Liver (tissue), 3 donors: ENCODE results near the gene PTPRD.

Experiments
- CTCF ChIP-seq: fragments of 150-350 bp; IDR thresholded peaks from 2 replicates; pipeline ENCODE4 v1.5.1; 2017; ENCODE audit warnings: improper control_type of control experiment, low read depth, low read length; ENCODE audit not compliant: missing input control
- RAD21 ChIP-seq, 2 donors: IDR thresholded peaks; 2 replicates each; pipeline ENCODE4 v1.6.1; 2016; ENCODE audit warnings: antibody characterized with exemption in 2 of 2, mild to moderate bottlenecking in 2 of 2
- donor health status: healthy.
- donor health status: healthy.

- no peak for TF ChIP-seq CTCF
- no peak for TF ChIP-seq RAD21 (IDR thresholded peaks at IDR 0.05)
These were observed 1488.2 kb downstream of the PTPRD start for GRCh38 chr9:9124616-9125015.
